Measurements from ENCODE around the gene NCR3LG1. TPM values are rescaled to one million over a fixed set of nuclear protein-coding genes. Genes with fewer than 3 reads are reported as not detected.
A peak's percentile ranks its signal among the peaks of the same experiment; 100 is the strongest.

The NCR3LG1 gene, protein sequence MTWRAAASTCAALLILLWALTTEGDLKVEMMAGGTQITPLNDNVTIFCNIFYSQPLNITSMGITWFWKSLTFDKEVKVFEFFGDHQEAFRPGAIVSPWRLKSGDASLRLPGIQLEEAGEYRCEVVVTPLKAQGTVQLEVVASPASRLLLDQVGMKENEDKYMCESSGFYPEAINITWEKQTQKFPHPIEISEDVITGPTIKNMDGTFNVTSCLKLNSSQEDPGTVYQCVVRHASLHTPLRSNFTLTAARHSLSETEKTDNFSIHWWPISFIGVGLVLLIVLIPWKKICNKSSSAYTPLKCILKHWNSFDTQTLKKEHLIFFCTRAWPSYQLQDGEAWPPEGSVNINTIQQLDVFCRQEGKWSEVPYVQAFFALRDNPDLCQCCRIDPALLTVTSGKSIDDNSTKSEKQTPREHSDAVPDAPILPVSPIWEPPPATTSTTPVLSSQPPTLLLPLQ
- total RNA-seq: 2.0 and 3.7 TPM in 2 replicates
- polyA plus RNA-seq (2012): 1.4 TPM

DNA sequence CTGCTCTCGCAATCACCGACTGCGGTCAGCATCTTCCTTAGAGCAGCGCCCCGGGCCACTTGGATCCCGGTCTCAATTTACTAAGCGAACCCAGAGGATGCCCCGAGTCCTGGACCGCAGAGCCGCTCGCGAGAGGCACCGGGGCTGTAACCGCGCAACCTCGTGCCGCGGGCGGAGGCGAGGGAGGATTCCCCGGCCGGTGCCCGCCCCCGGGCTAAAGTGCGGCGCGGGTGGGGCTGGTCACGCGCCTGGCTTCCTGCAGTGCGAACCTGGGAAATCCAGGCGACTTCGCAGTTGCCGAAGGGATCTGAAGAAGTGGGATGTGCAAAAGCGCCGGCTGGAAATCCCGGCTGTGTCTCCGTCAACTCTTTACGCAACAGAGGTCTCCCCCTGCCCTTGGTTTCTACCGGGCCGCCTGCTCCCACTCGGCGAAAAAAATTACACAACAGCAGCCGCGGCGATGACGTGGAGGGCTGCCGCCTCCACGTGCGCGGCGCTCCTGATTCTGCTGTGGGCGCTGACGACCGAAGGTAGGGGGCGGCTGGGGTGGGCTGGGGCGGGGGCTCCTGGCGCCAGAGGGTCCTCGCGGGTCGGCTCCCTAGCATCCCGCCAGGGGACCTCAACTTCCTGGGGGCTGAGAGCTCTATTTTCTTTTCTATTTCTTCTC is at the start of gene NCR3LG1:
Gene NCR3LG1, plus strand, starts transcription at position 291 of the 667 bp plus-strand sequence. Its CDS starts 170 bp downstream, at position 461.
- DNase-seq (ENCODE audit: low read depth): peak; percentile 43

DNA sequence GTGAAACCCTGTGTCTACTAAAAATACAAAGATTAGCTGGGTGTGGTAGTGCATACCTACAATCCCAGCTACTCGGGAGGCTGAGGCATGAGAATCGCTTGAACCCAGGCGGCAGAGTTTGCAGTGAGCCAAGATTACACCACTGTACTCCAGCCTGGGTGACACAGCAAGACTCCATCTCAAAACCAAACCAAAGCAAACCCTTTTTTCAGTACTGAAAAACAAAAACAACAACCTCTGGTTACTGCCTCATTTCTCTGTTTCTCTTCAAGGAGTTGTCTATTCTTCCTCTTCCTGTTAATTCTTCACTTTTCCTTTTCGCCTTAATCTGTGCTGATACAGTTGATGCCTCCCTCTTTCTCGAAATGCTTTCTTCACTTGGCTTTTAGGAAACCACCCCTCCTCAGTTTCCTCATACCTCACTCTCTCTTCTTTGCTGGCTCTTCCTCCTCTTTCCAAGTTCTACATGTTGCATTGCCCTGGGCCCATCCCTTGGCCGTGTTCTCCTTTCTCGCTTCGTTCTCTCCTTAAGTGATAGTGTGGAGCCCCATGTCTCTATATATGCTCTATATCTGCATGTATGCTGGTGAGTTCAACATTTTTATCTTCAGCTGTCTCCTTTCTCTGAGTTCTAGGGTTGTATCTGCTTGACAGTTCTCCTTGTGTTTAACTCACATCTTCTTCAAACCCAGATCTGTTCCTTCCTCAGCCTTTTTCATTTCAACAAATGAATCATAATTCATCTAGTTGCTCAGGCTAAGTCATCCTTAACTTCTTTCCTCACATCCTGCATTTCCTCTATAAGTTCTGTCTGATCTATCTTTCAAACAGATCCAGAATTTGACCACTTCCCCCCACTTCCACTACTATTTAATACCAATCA is 38.0 kb upstream of the NCR3LG1 start:
- no peak for DNase-seq (ENCODE audit: low read depth)

DNA sequence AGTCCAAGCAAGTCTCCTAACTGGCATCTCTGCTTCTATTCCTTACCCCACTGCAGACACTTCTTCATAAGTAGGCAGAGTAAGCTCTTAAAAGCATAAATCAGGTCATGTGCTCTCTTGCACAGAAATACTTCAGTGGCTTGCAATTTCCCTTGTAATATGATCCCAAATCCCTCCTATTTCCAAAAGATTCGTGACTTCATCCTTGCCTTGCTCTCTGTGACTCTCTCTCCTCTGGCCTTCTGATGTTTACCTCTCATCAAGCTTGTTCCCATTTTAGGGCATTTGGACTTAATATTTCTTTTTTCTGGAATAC is 37.4 kb upstream of the NCR3LG1 start:
- peak; percentile 77 for DNase-seq (ENCODE audit: low read depth)

DNA sequence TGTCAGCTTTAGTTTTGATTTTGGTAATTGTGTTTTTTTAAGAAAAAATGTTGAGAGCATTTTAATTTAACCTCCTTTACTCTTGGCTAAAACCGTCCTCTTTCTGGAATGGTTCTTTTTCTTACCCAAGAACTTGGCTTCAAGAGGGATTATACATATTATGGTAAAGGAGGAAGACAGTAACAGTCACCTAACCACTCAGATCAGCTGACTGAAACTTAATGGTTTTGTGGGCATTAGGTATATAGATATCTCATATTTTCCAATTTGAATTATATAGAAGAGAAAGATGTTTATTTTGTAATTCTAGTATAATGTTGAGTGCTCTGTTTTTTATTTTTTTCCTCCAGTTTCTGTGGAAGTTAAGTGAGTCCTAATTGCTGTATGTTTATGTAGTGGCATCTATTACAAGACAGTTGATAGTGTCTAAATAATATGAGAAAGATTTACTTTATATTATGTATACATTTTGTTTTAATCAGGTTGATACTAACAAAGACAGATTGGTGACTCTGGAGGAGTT is 36.6 kb upstream of the NCR3LG1 start:
- DNase-seq (ENCODE audit: low read depth): no peak

DNA sequence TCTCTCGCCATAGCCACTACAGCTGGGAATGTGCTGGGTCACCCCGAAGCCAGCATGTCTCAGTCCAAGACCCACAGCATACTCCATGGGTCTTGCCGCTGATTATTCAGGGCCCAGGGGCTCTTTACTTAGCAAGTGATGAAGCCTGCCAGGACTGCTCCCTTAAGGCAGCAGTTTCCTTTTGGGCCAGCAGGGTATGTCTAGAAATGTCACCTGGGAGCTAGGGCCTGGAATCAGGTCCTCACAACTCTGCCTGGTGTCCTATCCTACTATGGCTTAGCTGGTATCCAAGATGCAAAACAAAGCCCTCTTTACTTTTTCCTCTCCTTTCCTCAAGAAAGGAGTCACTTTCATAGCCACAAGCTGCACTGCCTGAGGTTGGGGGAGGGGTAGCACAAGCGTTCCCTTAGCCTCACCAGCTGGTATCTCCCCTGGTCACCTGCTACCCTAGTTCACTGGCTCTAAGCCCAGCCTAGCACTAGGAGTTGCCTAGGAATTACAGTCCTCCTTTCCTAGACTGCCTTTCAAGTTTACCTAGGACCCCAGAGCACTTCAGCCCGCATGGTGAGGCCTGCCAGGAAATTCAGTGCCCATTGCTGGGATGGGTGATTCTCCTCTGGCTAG is 22.6 kb upstream of the NCR3LG1 start:
- peak; percentile 60 for DNase-seq (ENCODE audit: low read depth)

DNA sequence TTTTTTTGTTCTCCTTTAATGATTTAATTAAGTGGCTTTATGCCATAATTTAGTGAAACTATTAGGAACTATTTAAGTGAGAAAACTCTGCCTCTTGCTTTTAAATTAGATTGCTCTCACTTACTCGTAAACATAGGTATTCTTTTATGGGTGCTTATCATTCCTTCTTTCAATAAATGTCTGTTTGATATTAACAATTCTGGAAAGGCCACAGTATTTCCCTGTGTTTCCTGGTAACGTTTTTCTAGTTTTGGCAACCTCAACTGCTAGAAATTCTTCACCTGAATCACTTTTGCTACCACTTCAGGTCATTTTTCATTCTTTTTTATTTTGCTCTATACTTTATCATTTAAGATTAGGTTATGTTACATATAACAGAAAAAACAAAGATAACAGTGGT is 19.9 kb upstream of the NCR3LG1 start:
- no peak for DNase-seq (ENCODE audit: low read depth)

DNA sequence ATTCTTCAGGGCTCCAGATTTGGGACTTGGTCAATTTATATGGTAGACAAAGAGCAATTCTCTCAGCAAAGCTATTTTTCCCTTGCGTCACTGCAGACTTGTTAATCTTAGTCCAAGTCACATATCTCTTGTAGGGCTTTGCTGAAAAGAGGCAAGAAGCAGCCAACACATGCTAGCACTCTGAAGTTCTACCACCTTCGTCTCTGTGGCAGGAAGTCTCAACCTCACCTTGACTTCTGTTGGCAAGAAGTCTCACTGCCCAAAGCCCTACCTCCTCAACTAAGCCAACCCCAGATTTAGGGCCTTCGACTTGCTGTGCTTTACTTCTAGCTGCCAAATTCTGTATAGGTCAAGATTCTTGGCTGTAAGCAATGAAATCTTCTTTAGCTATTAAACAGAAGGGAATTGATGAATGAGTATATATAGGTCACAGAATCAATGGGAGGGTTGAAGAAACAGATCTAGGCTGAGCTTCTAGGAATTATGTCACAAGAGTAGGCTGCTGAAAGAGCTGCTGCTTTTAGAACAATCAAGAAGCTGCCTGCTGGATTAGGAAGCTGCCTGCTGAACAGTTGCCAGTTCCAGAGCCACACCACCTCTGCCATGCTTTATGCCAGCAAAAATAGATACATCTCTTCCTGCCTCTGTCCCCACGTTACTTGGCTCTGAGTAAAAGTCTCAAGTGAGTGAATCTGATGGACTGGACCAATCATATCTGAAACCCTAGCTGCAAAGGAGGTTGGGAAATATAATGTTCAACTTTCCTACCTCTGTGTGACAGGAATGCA is 17.6 kb upstream of the NCR3LG1 start:
- DNase-seq (ENCODE audit: low read depth): peak; percentile 36

DNA sequence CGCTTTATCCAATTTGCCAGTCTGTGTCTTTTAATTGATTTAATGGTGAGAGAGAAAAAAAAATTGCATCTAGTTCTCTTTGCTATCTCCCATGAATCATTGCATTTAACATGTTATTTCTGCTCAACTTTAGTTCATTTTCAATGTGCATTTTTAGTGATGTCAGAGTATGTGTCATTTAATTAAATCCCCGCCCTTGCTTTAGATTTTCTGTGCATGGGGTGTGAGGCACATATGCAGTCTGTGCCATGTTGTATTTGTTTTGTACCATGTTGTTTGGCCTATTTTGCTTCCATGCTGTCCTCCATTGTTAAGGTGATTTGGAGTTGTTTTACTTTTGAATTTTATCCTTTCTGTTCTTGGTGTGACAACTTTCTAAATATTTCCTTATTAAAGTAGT is 8.3 kb upstream of the NCR3LG1 start:
- DNase-seq (ENCODE audit: low read depth): no peak

DNA sequence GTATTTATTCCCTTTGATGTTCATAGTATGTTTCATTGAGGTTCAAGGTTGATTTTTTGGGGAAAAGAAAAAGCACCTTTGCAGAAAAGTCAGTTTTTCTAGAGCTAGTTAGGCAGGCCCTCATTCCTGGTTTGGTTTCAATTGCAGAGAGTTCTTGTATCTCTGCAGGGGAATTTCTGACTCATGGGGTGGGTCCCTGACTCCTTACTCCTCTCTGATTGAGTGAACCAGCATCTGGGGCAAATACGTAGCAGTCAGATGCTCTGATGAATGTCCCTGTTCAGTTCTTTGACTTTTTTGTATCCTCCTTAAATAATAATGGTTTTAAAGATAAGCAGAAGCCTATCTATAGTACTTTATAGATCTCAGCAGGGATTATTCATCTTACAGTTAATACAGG is 7.7 kb upstream of the NCR3LG1 start:
- peak; percentile 71 for DNase-seq (ENCODE audit: low read depth)

DNA sequence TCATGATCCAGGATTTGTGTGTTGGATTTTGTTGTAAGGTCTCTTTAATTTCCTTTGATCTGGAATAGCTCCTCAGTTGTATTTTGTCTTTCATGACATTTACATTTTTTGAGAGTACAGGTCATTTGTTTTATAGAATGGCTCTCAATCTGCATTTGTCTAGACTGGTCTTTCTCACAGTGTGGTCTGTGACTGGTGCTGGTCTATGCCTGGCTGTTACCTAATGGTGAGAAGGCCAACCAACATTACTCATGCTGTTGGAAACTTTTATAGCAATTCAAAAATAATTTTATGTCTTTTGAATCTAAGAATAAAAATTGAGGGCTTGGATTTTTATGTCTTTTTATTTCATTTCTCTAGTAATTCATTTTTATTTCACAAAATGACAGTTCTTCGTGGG is 3.9 kb upstream of the NCR3LG1 start:
- DNase-seq (ENCODE audit: low read depth): no peak

DNA sequence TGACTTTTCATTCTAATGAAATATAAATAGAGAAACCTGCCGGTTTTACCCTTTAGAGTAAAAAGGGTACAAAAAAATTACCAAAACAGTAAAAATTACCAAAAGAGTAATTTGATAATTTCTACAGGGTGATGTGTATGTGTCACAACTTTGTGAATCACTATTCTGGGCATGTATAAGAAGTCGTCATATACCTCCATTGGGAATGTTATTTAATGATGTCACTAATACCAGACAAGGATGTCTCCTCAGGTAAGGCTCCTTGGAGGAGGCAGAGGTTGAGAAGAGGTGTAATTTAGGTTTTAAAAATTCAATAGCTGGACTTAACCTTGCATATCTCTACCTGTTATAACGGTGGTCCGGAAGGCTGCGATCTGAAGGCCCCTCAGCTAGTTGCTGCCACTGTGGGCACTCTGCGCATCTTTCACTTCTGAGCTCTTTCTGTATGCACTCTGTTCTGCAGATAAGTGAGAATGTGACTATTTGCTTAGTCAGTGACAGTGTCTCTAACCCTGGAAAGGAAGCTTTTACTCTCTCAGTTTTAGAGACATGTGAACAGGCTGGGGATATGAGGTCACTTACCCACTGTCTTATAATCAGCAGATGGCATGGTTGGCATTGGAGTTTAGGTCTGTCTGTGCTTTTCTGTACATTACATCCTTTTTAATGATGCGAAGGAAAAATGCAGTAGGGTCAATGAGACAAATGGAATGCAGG is 987 bp upstream of the NCR3LG1 start:
- DNase-seq (ENCODE audit: low read depth): no peak

DNA sequence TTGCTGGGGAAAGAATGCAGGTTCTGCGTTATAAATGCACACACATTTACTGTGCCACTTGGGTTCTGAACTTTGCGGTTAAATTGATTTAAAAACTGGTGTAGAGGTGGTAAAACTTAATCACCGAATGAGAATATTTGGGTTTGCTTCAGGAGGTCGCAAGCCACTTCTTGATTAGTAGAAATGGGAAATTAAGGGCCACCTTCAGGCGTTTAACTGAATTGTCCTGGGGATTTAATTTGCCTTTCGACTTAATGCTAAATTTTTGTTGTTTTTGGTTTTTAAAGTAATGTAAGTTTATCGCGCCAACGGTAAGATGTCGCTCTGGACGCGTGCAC is 459 bp upstream of the NCR3LG1 start:
- DNase-seq (ENCODE audit: low read depth): no peak

DNA sequence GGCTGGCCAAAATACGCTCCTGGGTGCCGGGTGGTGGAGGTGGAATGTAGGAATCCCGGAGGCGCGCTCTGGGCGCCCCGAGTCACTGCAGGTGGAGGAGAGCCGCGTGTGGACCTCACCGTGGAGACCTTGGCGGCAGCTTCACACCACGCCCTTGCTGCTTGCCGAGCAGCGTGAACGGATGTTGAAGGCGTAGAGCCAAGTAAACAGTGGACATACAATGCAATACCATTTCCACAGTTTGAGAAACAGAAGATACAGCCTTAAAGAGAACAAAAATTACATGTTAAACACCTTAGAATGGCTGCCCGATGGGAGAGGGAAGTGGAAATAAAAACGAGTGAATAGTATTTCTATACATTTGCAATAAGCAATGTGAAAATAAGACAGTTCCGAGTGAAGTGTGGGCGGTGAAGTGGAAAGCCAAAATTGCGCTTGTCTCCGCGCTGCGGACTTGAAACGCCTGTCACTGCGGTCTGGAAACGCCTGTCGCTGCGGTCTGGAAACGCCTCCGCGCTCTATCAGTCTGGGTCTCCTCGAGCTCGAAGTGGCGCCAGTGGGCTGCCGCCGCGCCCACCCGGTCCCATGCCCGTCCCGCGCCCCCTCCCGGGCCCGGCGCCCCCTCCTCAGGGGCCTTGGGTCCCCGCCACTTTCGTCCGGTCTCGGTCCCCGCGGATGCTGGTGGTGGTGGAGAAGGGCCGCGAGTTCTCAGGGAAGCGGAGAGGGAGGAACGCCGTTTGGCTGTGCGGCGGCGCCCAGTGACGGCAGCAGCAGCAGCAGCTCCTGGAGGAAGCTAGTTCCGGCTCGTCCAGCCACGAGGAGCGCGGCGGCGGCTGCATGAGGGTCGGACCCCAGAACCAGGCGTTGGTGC is 1.6 kb downstream of the NCR3LG1 start:
- DNase-seq (ENCODE audit: low read depth): peak; percentile 84

DNA sequence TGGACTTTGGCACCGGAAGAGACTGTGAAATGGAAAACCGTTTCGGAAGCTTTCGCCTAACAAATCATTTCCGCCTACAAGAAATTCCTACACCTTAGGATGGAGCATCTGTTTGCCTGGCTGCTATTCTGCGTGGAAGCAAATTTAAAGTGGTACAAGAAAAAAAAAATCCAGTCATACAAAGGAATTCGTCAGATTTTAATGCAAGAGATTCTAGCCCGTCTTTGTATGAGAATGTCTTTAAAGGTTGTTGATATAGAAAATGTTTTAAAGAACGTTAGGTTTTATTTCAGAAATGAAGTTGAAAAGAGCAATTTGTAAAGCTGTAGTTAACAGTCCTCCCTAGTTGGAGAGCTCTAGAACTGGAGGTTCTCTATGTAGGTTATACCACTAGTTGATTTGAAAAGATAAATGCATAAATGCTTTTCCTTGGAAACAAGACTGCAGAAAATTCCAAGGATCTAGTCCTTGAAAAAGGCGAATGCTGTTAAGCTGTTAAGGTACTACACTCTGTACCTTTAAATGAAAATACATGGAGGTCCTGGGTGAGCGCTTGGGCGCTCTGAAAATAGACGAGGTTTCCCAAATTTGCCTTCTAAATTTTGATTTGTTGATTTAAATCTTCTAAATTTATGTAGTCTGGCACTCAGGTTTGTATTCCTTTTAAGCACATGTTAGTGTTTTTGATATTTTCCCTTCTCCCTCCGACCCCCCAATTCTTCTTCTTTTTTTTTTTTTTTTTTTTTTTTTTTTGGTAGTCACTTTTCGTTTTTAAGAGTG is 2.4 kb downstream of the NCR3LG1 start:
- no peak for DNase-seq (ENCODE audit: low read depth)

DNA sequence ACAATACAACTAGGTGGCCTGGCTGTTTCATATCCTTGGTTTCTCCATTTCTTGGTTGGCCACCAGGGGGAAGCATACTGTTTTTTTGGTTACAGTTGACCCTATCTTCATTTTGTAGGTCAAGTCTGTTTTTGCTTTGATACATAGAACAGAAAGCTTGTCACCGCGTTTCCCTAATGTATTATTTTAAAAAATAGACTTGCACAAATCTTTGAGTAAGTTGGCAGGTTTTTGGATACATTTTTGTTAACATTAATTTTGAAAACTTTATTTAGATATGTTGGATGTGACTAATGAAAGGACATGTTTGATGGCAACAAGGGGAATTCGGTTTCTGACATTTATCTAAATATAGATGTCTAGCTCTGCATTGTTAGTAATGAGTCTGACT is 3.0 kb downstream of the NCR3LG1 start:
- peak; percentile 84 for DNase-seq (ENCODE audit: low read depth)

DNA sequence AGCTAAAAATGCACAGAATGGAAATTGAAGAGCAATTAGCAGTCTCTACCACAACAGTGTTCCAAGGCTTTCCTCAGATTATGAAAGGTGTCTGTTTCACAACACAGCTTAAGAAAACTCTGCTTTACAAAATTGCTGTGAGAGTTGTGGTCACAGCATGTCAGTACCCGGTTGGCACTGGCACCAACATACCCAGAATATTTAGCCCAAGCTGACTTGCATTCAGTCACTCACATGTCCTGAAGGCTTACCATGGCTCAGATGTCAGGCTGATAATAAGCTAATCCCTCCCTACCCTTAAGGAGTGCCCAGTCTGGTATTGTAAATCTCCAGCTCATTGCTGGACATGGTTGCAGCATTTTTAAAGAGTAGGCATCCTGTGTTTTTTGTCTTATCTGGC is 14.9 kb downstream of the NCR3LG1 start:
- DNase-seq (ENCODE audit: low read depth): no peak

DNA sequence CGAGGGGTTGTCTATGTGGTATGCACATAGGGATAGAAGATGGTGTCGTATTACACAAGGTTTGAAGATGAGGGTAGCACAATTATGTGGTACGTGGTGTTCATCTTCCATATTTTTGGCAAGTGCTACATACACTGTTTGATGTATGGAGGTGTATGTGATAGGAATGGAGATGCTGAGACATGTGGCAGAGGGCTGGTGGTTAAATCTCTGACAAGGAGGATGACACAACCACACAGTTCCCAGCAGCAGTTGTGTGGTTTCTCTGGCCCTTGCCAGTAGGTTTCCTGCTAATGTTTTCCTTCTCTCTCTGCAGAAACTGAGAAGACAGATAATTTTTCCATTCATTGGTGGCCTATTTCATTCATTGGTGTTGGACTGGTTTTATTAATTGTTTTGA is 17.0 kb downstream of the NCR3LG1 start:
- no peak for DNase-seq (ENCODE audit: low read depth)

DNA sequence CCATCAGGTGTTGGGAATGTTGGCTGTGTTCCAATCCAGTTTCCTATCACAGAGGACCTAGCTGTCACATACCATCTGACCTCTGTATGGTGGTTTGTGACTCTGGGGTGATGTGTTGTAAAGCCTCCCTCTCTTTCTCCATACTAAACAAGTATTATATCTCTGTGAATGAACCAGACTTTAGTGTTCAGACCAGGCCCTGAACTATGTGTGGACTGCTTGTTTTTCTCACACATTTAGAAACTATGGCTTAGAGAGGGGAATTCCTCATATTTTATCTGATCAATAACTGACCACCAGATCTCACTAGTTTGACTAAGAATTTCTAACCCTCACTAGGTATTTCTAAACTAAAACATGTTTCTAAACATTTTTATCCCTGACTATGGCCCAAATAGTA is 17.5 kb downstream of the NCR3LG1 start:
- no peak for DNase-seq (ENCODE audit: low read depth)
